ENCODE results near the gene PPFIBP1.
"Not testable (repeated sequence)": the region's sequence is repeated elsewhere in the genome, so short reads cannot be mapped to it uniquely, and the experiment has no call there.

Gene PPFIBP1

DNA sequence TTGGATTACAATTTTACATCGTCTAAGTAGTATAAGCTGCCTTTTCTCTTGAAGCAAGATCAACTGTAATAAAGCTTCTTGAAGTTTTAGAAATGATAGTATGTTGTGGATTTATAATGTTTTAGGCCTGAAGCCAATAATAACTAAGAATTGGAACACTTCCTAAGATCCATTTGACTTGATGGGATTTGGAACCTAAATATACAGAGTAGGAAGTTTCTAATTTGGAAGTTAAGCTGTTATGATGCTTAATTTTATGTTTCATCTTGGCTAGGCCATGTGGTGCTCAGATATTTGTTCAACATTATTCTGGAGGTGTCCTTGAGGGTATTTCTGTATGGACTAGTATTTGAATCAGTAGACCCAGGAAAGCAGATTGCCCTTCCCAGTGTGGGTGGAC is 74.9 kb downstream of the PPFIBP1 start:
- not testable (repeated sequence) for DNase-seq

DNA sequence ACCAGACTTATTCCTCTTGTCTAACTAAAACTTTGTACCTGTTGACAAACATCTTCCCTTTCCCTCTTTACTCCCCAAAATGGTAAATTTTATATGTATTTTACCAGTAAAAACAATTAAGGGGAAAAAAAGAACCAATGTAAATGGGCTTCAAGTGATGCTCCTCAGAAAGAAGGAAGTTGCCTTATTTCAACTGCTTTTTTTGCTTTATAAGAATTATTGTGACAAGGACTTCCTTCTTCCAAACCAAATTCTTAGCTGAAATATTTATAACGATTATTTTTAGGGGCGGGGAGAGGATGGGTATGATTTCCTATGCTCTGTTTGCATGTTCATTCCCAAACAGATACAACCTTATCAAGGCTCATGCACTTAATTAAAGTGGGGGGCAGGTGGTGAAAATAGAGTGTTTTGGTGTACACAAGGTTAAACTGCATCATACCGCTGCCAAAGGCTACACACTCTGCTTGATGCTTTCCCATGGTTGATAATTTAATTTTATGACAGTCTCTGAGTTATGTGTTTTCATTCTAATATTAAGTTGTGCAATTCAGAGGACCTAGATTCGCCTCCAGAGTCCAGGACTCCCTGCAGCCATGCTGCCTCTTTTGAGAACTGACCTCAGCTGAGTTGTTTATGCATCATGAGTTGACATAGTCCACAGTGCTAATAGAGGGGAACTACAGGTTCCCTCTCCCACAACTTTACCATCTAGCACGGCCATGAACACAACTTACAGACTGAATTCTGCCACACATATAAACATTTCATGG is 77.2 kb downstream of the PPFIBP1 start:
- DNase-seq, result not testable (repeated sequence)

DNA sequence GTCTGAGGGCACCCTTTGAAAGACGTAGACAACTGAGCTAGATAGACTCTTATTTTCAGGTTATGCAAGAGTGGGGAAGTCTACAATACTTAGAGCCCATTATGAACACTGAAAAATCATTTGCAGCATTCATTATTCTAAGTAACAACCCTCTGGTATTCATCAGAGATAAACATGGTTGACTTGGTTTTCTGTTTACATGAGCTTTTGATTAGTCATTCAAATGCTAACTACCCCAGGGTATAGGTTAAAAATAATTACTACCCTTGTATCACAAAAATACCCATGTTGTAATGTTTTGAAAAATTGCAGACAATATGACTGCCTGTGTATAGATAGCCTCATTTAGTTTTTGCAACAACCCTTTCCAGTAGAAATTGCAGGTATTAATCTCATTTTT is 78.5 kb downstream of the PPFIBP1 start:
- DNase-seq, result no peak

DNA sequence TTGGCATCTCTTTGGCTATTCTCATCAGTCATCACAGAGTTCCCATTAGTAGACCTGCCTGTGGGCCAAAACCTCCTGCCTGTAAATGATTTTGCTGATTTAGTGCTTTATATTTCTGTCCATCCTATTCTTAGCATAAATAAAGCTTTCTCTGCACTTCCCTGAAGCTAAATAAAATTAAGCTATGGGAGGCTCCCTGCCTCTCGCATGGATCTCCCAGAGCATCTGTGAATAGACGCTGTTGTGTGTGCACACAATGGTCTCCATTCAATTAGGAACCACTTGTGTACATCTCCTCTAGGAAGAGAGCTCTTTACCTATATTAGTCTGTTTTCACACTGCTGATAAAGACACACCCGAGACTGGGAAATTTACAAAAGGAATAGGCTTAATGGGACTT is 80.4 kb downstream of the PPFIBP1 start:
- no peak for DNase-seq

DNA sequence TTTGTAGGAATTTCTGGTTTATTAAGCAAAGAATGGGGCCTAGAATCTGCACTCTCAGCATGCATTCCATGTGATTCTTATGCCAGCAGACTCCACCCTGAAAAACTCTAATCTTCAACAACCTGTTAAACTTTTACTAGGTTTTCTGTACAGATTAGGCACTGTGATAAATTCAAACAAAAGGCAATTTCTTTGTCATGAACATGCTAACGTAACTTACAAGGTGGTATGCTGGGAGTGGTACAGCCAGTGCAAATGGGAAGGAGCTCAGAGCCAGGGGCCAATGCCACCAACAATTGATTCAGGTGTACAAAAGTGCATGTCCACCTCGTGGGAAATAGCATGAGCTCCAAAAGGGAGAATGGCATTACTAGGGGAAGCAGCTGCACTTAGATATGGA is 83.0 kb downstream of the PPFIBP1 start:
- no peak for DNase-seq

DNA sequence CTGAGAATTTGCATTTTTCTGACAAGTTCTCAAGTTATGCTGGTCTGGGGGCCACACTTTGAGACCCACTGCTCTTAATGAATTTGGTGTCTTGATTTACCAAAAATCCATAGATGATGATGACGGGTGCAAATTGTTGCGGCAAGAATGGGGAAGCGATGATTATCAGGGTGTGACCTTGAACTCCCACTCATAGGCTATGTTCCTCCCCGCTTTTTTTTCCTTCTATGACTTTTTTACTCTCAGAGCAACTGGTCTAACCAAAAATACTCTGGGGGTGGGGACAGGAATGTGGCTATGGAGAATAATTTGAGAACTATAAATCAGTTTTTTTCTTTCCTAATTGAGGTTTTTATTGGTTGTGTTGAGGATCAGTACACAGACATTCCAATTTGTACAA is 83.6 kb downstream of the PPFIBP1 start:
- no peak for DNase-seq

DNA sequence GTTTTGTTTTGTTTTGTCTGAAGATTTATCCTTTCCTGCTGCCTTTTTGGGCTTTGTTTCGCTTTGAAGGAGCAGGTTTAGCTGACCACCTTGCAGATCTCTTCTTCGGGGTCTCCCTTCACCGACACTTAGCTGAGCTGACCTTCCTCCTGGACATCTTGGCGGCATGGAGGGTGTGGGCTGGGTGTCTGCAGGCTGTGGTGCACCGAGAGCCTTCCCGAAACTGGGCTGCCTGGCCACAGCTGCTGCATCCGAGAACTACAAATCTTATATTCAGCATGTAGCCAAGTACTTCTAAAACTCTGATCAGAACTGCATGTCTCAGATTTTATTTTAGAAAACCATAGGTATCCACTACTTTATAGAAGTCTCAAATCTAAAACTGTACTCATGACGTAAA is 84.9 kb downstream of the PPFIBP1 start:
- no peak for DNase-seq

DNA sequence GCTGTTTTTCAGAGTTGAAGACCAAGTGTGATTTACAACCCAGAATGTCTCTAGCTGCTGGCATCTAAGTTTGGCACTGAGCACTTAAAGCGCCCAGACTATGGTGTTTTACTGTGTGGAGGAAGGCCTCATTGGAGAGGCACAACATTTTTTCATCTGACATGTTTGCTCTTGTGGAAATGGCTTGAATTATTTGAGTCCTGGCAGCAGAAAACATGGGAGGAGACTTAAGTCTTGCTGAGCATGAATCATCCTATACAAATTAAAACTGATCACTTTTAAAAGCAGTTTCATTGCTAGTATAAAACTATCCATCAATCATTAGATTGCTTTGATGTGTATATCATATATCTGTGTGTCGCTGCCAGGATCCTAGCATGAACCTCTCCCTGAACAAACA is 86.4 kb downstream of the PPFIBP1 start:
- no peak for DNase-seq

DNA sequence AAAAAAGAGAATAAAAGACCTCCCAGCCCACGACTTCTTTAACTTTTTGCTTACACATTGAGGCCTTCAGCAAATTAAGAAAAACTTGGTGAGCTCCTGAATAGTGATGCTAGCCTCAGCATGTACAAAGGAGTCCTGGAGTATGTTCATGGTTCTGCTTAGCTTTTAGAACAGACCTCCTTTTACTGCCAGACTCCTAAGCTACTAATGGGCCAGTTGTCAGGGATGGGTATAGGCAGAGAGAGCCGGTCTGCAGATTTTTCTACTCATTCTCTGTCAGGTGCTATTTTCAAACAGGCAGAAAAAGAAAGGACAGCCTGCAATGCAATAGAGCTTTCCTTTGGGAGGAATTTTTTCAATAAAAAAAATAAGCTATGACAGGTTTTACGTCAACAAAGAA is 90.4 kb downstream of the PPFIBP1 start:
- no peak for DNase-seq

DNA sequence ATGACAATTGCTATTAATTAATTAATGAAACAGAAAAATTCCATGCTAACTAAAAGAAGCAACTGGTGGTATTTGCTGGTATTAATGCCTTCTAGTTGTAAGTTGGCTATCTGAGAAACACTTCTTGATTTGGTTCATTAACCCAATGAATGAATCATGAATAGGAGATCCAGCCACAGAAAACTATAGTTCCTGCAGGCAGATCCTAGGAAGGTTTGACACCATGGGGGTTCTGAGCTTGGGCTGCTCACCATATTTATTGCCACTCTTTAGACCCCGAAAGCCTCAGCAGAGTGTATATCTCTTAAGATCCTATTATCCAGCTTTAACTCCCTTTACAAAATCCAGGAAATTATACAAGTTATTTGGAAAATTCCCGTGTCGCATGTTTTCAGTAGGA is 90.9 kb downstream of the PPFIBP1 start:
- no peak for DNase-seq

DNA sequence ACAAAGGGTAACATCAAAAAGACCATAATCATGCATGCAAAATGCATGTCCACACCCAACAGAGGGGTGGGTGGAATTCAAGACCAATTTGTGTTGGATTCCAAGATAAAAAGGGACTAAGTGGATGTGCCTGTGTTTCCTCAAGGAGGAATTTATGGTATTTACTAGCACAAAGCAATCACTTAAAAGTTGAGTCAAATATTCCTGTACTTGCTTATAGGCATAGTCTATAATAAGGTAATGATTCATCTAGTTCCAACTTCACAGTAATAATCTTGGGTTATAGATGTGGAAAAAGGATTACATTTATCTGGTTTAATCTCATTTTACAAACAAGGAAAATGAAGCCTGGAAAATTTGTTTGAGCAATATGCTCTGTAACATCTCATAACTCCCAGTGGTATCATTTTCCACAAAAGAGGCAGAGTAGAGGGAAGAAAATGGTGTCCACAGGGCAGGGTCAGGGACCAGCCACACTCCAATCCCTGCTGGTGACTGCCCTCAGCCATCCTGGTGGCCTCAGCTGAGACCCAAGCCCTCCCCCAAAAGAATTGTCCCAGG is 91.4 kb downstream of the PPFIBP1 start:
- DNase-seq, result no peak

DNA sequence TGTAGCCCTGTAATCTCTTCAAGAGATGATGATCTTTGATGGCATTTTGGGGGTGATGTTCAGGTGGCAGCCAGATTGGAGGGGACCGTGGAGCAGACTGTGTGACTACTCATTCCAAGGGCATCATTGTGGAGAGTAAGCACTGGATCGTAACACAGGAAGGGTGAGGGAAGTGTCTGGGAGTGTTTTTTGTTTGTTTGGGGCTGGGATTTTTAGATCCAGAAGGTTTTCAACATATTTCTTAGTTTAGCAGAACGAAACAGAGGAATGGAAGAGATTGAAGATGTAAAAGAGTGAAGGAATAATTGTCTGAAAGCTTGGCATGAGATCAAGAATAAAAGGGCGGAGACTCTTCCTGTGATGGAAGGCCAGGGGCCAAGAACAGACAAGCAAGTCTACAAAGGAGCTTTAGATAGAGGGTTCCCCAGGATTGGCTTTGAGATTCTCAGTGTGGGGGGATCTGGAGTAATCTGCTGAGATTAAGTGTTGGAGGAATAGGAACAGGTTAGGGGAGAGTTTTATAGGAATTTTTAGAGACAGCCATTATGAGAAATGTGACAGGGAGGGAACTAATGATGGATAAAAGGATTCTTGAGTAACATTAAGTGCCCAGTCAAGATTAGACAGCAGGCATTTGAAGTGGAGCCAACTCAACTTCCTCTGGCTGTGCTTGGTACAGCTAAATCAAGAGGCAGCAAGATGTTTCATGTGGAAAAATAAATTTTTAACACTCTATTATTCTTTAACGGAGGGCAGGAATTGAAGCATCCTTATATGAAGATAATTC is 92.5 kb downstream of the PPFIBP1 start:
- no peak for DNase-seq

DNA sequence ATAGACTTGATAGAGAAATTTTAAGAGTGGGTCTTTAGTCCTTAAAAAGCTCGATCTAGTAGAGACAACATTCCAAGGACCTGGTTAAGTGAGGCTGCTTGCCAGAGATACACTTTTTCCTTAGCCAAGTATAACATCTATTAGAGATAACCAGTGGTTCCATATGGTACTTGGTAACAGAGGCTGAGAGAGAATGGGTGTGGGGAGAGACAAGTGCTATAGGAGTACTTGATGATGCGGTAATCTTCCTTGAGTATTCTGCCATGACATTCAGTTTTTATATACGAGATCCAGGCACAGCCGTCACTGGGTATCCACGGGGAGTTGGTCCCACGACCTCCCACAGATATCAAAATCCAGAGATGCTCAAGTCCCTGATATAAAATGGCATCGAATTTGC is 94.8 kb downstream of the PPFIBP1 start:
- DNase-seq, result no peak

DNA sequence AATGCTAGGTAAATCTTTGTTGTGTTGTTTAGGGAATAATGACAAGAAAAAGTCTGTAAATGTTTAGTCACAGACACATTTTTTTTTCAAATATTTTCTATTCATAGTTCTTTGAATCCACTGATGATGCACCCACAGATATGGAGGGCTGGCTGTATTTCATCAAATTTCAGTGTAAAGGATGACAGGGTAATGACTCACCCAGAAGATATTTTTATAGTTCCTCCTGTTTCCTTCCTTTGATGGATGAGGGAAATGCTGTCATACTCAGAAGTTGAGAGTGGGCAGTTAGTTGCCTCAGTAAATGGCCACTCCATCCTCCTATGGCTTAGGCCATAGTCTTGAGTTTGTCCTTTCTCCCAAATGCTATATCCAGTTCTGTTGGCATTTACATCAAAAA is 95.3 kb downstream of the PPFIBP1 start:
- DNase-seq, result no peak

DNA sequence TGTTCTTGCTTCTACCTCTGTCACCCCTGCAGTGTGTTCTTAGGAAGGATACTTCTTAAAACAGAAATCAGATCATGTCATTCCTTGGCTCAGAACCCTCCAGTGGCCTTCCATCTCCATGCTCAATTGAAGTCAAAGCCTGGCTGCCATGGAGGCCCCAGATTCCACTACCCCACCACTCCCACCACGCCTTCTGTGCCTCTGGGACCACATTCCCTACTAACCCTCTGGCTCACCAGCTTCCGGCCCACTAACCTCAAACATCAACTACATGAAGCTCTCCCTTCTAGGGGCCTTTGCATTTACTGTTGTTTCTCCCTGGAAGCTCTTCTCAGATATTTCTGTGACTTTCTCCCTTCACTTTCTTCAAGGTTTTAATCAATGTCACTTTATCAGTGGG is 96.1 kb downstream of the PPFIBP1 start:
- DNase-seq, result no peak

DNA sequence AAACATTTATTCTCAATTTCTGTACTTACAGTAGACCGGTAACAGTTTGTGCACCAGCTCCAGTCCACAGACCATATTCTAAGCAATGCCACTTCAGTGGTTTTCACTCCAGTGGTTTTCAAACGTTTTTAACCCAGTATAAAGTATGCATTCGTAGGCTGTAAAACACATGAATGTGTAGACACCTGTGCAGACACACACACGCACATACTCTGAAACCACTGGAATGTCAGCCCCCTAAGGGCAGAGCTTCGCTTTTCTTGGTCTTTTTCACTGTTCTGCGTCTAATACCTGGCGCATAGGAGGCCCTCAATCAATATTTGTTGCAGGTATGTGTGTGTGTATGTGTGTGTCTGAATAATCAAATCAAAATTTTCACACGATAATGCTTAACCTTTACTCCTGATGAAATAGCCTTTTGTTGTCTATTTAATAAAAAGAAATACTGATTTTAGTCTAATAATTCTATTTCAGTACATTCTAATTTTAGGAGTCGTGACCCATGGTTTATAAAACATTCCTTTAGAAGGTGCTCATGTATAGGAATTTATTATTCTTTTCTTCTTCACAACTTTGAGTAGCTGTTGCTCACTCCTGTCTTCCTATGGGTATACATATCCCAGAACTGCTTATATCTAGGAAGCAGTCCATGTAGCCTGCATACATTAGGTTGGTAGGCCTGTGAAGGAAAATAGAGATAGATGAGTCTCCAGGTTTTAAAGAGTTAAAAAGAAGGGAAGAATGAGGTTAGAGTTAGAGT is 98.6 kb downstream of the PPFIBP1 start:
- DNase-seq, result no peak

DNA sequence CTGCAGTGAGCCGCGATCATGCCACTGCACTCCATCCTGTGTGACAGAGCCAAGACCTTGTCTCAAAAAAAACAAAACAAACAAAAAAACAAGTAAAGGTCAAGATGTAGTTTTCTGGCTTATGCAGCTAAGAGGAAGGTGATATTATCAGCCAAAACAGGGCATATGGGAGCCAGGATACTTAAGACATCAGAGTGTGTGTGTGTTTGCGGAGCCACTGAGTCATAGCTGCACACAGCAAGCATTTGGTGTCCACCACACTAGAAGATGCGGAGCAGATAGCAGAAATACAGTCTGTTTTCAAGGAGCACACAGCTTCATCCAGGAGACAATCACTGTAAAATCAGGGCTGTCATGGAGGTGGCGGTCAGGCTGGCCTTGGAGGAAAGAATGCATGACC is 99.6 kb downstream of the PPFIBP1 start:
- no peak for DNase-seq

DNA sequence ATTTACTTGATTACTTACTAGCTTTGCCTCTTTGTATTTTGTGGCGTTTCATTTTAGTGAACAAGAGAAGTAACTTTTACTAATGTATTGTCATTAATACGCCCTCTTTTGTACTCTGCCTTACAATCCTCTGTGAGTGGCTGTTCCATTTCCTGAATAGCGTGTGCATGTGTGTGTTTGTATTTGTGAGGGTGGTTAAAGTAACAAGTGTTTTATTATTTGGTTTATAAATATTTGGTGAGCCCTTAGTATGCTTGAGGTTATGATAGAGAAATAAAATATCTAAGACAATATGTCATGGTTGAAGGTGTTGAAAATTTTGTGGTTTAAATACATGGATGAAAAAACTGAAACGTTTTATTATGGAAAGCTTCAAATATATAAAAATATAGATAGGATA is 100.6 kb downstream of the PPFIBP1 start:
- no peak for DNase-seq

DNA sequence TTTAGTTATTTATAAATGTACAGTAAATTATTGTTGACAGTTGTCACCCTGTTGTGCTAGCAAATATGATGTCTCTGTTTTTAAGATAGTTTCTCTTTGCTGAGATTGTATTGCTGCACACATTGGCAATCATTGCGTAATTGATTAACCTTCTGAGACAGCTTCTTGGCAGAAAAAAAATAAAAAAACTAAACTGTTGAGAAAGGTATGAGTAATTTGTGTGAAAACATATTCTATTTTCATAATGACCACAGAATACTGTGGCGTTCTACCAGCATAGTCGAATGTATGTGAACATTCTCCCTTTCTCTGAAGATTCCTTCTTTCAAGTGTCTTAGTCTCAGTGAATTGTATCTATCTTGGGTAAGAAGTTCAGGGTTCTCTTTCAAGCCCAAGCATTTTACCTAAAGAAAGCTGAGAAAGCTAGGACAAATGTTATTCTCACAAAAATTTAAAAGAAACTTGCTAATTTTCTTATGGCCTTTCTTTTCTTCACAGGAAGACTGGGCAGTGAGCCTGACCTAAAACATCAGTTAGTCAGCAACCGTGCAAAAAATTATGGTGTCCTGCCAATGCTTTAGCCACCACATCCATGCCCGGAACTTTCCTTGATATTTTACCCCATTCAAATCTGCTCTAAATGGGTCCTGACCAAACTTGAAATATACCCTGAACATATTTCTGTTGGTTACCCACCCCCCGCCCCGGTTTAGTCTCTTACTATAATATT is 103.3 kb downstream of the PPFIBP1 start:
- DNase-seq, result no peak

DNA sequence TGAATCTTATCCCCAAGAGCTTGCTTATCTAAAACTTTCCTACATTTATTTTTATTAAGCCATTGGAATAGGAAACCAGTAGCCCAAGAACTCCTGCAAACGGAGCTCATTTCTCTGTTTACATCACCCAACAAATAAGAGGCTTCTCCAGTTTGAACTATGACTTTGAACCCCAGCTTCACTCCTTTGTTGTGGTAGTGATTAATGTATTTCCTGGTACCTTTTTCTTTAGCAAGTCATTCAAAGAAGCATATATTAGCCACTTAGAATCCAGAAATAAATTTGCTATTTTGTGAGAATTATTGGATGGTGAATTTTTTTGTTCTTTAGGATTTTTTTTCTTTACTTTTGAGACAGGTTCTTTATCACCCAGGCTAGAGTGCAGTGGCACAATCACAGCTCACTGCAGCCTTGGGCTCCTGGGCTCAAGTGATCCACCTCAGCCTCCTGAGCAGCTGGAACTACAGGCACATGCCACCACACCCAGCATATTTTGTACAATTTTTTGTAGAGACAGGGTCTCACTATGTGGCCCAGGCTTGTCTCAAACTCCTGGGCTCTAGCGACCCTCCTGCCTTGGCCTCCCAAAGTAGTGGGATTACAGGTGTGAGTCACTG is 104.0 kb downstream of the PPFIBP1 start:
- not testable (repeated sequence) for DNase-seq

DNA sequence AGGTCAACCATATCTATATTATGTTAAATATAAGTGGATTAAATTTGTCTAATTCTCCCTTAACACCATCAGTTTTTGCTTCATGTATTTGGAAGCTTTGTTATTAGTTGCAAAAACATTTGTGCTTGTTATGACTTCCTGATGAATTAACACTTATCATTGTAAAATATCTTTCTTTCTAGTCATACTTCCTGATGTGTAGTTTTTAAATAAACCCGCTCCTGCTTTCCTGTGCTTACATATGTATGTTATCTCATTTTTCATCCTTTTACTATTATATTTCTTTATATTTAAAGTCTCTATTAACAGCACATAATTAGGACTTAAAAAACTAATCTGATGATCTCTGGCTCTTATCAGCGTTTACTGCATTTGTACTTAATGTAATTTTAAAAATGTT is 106.2 kb downstream of the PPFIBP1 start:
- DNase-seq, result not testable (repeated sequence)

DNA sequence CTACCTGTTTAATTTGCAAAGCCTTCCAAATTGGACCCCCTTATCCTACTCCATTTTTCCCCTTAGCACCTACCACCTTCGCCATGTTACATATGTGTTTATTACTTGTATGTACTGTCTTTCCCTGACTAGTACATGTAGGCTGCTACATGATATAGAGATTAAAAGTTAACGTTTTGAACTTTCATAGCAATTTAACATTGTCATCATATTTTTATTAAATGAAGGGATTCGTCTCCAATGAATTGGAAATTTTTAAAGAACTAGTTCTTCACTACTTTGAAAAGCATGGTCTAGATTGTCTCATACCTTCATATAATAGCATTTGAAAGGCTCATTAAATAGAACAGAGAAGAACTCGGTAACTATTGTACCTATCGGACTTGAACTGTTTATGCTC is 107.4 kb downstream of the PPFIBP1 start:
- DNase-seq, result no peak
